Panc1 (cell line): Measurements from ENCODE around the gene PDE4B. TPM values are rescaled to one million over a fixed set of nuclear protein-coding genes. Genes with fewer than 3 reads are reported as not detected.
A peak's percentile ranks its signal among the peaks of the same experiment; 100 is the strongest.

ENCODE experiments used
- ATAC-seq: fragments of 200-7000 bp; cut with Tn5 transposase; 2 replicates; pipeline ENCODE4 v1.9.1; 2020; ENCODE audit warnings: mild to moderate bottlenecking, moderate library complexity
- BruUV-seq: library from RNA; stranded (reverse); fragments of 400-500 nt; replicated peaks from 2 replicates; lab custom pipeline; 2021; lab: Mats Ljungman, UMichigan
- CTCF ChIA-PET: fragments of 300-600 bp; sonication (Branson Sonifier 250); formaldehyde crosslinking; loops from one replicate; lab custom pipeline; 2022; ENCODE audit warnings: antibody characterized with exemption; lab: Charles Lee
- POLR2A ChIA-PET: fragments of 300-600 bp; sonication (Branson Sonifier 250); formaldehyde crosslinking; loops from one replicate; lab custom pipeline; 2022; ENCODE audit warnings: antibody characterized with exemption; lab: Charles Lee
- DNase-seq: peaks from one replicate; pipeline ENCODE4 v3.0.0-alpha.2; 2010; ENCODE audit warnings: low read depth, low spot score
- H3K27ac ChIP-seq: 2 replicates; pipeline ENCODE4 v1.5.1; 2011; ENCODE audit warnings: mild to moderate bottlenecking, low read length, inconsistent platforms
- H3K27me3 ChIP-seq: fragments of 200-500 bp; sonication (Bioruptor generic); 2 replicates; pipeline ENCODE4 v1.6.0; 2014; ENCODE audit warnings: low read length, inconsistent platforms; ENCODE audit not compliant: control insufficient read depth, insufficient read depth
- H3K36me3 ChIP-seq: fragments of 200-500 bp; sonication (Bioruptor generic); 2 replicates; pipeline ENCODE4 v1.5.1; 2014; ENCODE audit warnings: inconsistent platforms, mild to moderate bottlenecking, low read length, moderate library complexity; ENCODE audit not compliant: control insufficient read depth, insufficient read depth
- H3K4me1 ChIP-seq: 2 replicates; pipeline ENCODE4 v1.5.1; 2011; ENCODE audit warnings: inconsistent platforms, mild to moderate bottlenecking, low read length, moderate library complexity; ENCODE audit not compliant: control insufficient read depth, insufficient read depth
- H3K4me3 ChIP-seq, 2 experiments: 2 replicates each; pipeline ENCODE4 v1.5.1; 2011 to 2012; ENCODE audit warnings: low read depth in 2 of 2, low read length in 2 of 2, mild to moderate bottlenecking in 2 of 2, inconsistent platforms in 1 of 2, moderate library complexity in 1 of 2
- H3K9me3 ChIP-seq: fragments of 200-500 bp; sonication (Bioruptor generic); 2 replicates; pipeline ENCODE4 v1.5.1; 2014; ENCODE audit warnings: low read depth, mild to moderate bottlenecking, inconsistent platforms, low read length, moderate library complexity; ENCODE audit not compliant: control insufficient read depth, insufficient read depth
- POLR2AphosphoS5 ChIP-seq: IDR thresholded peaks from 2 replicates; pipeline ENCODE4 v1.6.1; 2012; ENCODE audit warnings: mild to moderate bottlenecking, low read depth, low read length, moderate library complexity
- SIN3A ChIP-seq: IDR thresholded peaks from 2 replicates; pipeline ENCODE4 v1.6.1; 2012; ENCODE audit warnings: low read depth, mild to moderate bottlenecking, low read length, moderate library complexity, borderline replicate concordance; ENCODE audit not compliant: insufficient read depth
- TCF7L2 ChIP-seq: IDR thresholded peaks from 2 replicates; pipeline ENCODE4 v1.6.1; 2011; ENCODE audit warnings: mild to moderate bottlenecking, low read depth, low read length, inconsistent platforms
- in situ Hi-C: cut with HindIII; loops from 2 replicates; pipeline ENCODE4 v1.10.0; 2016; ENCODE audit warnings: low sequenced_read_pairs, low pct_unique_long_range_greater_than_20kb
- intact Hi-C: fragments of 100-400 bp; cut with micrococcal nuclease; formaldehyde crosslinking; loops from one replicate; pipeline ENCODE4 v1.10.0; 2022; ENCODE audit not compliant: unreplicated experiment
- total RNA-seq: library from RNA; stranded (reverse); gene quantifications from one replicate; pipeline ENCODE4 v1.2.1, GENCODE V29; 2021; ENCODE audit not compliant: unreplicated experiment
- TF ChIP-seq, protein P1 (sequence below): fragments of 450-650 bp; IDR thresholded peaks from 2 replicates; pipeline ENCODE4 v1.5.1; 2017; ENCODE audit warnings: mild to moderate bottlenecking
- TF ChIP-seq, protein P2 (sequence below), 2 experiments: IDR thresholded peaks; 2 replicates each; pipeline ENCODE4 v1.6.1; 2011 to 2012; ENCODE audit warnings: low read depth in 2 of 2, control low read depth in 1 of 2, low read length in 1 of 2, mild to moderate bottlenecking in 1 of 2, moderate library complexity in 1 of 2; ENCODE audit not compliant: insufficient read depth in 1 of 2

PDE4B gene
- total RNA-seq, 1 experiment from 2014 or later: 0.26 TPM

DNA sequence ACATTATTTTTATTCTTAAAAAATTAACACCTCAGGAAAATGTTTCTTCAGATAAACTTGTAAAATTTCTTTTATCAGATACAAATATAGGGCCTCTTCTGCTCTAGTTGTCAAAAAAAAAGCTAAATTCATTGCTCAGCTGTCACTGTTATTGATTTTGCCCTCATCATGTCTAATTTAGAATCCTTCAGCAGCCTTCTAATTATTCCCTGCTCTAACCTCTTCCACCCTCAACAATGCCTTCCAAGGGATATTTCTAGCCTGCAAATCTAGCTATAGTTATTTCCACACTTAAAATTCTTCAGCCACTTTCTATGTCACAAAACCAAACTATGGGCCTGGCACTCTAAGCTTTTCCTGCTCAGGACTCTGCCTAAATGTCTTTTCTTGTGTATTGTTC, 25.2 kb downstream of the PDE4B start:
- TF ChIP-seq SIN3A: no peak
- TF ChIP-seq, protein P1, sequence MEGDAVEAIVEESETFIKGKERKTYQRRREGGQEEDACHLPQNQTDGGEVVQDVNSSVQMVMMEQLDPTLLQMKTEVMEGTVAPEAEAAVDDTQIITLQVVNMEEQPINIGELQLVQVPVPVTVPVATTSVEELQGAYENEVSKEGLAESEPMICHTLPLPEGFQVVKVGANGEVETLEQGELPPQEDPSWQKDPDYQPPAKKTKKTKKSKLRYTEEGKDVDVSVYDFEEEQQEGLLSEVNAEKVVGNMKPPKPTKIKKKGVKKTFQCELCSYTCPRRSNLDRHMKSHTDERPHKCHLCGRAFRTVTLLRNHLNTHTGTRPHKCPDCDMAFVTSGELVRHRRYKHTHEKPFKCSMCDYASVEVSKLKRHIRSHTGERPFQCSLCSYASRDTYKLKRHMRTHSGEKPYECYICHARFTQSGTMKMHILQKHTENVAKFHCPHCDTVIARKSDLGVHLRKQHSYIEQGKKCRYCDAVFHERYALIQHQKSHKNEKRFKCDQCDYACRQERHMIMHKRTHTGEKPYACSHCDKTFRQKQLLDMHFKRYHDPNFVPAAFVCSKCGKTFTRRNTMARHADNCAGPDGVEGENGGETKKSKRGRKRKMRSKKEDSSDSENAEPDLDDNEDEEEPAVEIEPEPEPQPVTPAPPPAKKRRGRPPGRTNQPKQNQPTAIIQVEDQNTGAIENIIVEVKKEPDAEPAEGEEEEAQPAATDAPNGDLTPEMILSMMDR: no peak
- no peak for TF ChIP-seq POLR2AphosphoS5
- TF ChIP-seq, protein P2, sequence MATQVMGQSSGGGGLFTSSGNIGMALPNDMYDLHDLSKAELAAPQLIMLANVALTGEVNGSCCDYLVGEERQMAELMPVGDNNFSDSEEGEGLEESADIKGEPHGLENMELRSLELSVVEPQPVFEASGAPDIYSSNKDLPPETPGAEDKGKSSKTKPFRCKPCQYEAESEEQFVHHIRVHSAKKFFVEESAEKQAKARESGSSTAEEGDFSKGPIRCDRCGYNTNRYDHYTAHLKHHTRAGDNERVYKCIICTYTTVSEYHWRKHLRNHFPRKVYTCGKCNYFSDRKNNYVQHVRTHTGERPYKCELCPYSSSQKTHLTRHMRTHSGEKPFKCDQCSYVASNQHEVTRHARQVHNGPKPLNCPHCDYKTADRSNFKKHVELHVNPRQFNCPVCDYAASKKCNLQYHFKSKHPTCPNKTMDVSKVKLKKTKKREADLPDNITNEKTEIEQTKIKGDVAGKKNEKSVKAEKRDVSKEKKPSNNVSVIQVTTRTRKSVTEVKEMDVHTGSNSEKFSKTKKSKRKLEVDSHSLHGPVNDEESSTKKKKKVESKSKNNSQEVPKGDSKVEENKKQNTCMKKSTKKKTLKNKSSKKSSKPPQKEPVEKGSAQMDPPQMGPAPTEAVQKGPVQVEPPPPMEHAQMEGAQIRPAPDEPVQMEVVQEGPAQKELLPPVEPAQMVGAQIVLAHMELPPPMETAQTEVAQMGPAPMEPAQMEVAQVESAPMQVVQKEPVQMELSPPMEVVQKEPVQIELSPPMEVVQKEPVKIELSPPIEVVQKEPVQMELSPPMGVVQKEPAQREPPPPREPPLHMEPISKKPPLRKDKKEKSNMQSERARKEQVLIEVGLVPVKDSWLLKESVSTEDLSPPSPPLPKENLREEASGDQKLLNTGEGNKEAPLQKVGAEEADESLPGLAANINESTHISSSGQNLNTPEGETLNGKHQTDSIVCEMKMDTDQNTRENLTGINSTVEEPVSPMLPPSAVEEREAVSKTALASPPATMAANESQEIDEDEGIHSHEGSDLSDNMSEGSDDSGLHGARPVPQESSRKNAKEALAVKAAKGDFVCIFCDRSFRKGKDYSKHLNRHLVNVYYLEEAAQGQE (IDR thresholded peaks at IDR 0.05; ENCODE audit: insufficient read depth in 1 of 2, low read depth in 2 of 2, low read length in 1 of 2): no peak
- no peak for TF ChIP-seq TCF7L2
- ATAC-seq (no peak), DNase-seq (no peak)
- no peak overlapping the region for H3K27ac ChIP-seq
- H3K36me3 ChIP-seq: no peaks in the 10 kb centered on the region
- H3K27me3 ChIP-seq: no peaks in the 10 kb centered on the region; the same call in 1 of the 2 replicates
- no TSS peak for BruUV-seq
- in situ Hi-C loops: no loop called here
- H3K4me3 ChIP-seq: no peak overlapping the region
- POLR2A ChIA-PET: no interaction called here
- intact Hi-C loops: no loop called here
- CTCF ChIA-PET: no interaction called here
- H3K9me3 ChIP-seq: no peaks in the 10 kb centered on the region
- H3K4me1 ChIP-seq: no peaks in the 10 kb centered on the region

DNA sequence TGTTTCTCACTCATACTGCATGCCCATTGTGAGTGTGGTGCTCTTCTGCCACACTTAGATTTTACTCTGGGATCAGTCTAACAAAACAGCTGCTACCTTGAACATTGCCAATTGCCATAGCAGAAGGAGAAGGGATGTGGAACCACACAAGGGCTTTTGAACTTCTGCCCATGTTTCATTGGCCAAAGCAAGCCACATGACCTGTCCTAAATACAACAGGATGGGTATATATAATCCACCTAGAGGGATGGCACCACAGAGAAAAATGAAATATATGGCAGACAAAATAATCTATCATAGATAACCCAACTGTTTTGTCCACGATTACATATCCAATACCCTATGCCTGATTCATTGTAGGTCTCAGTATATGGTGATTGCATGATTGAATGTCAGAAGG, 26.3 kb downstream of the PDE4B start:
- H3K4me3 ChIP-seq: peak overlapping the region in 1 of 2 experiments; percentile 27; a peak in 1 of 4 replicates
- H3K4me1 ChIP-seq: no peaks in the 10 kb centered on the region
- DNase-seq (no peak), ATAC-seq (no peak)
- H3K27ac ChIP-seq: no peak overlapping the region
- intact Hi-C loops: no loop called here
- POLR2A ChIA-PET: no interaction called here
- no peaks in the 10 kb centered on the region for H3K9me3 ChIP-seq
- CTCF ChIA-PET: no interaction called here
- TF ChIP-seq SIN3A: no peak
- TF ChIP-seq TCF7L2: no peak
- TF ChIP-seq, protein P2 (IDR thresholded peaks at IDR 0.05; ENCODE audit: insufficient read depth in 1 of 2, low read depth in 2 of 2, low read length in 1 of 2): no peak
- no peaks in the 10 kb centered on the region; the same call in 1 of the 2 replicates for H3K27me3 ChIP-seq
- no peaks in the 10 kb centered on the region for H3K36me3 ChIP-seq
- no TSS peak for BruUV-seq
- in situ Hi-C loops: no loop called here
